K562 (cell line): ENCODE results near the gene GABPB2. TPM values are rescaled to one million over a fixed set of nuclear protein-coding genes. Genes with fewer than 3 reads are reported as not detected.

Experiments
- BDP1 ChIP-seq: IDR thresholded peaks from 3 replicates; pipeline ENCODE4 v1.6.1; 2011; ENCODE audit not compliant: insufficient read length, insufficient read depth
- EP400 ChIP-seq: fragments of 450-650 bp; IDR thresholded peaks from 2 replicates; pipeline ENCODE4 v1.6.1; 2017; ENCODE audit warnings: antibody characterized with exemption, mild to moderate bottlenecking, moderate library complexity
- HMG20B ChIP-seq: fragments of 250-450 bp; sonication (Bioruptor Pico); IDR thresholded peaks from 2 replicates; pipeline ENCODE4 v1.5.0; 2021; ENCODE audit warnings: mild to moderate bottlenecking
- NELFE ChIP-seq: IDR thresholded peaks from 2 replicates; pipeline ENCODE4 v1.6.1; 2011; ENCODE audit warnings: mild to moderate bottlenecking; ENCODE audit not compliant: insufficient read depth, insufficient read length
- PCBP1 ChIP-seq: fragments of 200-400 bp; formaldehyde crosslinking; IDR thresholded peaks from 2 replicates; pipeline ENCODE4 v1.6.1; 2018; ENCODE audit warnings: mild to moderate bottlenecking, low read depth, low read length; ENCODE audit not compliant: poor library complexity, severe bottlenecking
- POLR2AphosphoS5 ChIP-seq: IDR thresholded peaks from 2 replicates; pipeline ENCODE4 v1.6.1; 2011; ENCODE audit warnings: mild to moderate bottlenecking, low read depth, low read length, moderate library complexity; ENCODE audit not compliant: control insufficient read depth, insufficient read depth
- RBFOX2 ChIP-seq: fragments of 200-400 bp; formaldehyde crosslinking; IDR thresholded peaks from 2 replicates; pipeline ENCODE4 v1.6.1; 2017; ENCODE audit warnings: low read depth, mild to moderate bottlenecking, low read length, moderate library complexity
- SIRT6 ChIP-seq: IDR thresholded peaks from one replicate; pipeline ENCODE4 v1.6.1; 2012; ENCODE audit warnings: low read depth, mild to moderate bottlenecking, control low read depth, inconsistent platforms, low read length, moderate library complexity
- SLC30A9 ChIP-seq: fragments of 250-450 bp; sonication (Bioruptor Pico); IDR thresholded peaks from 2 replicates; pipeline ENCODE4 v1.8.0; 2022; ENCODE audit warnings: mild to moderate bottlenecking, moderate library complexity
- YY1 ChIP-seq, 3 experiments: IDR thresholded peaks; 2 replicates each; pipeline ENCODE4 v1.6.1; 2011; ENCODE audit warnings: low read length in 2 of 3, mild to moderate bottlenecking in 2 of 3, moderate library complexity in 2 of 3, borderline replicate concordance in 1 of 3, control low read depth in 1 of 3, low read depth in 1 of 3; ENCODE audit not compliant: insufficient read depth in 3 of 3, insufficient replicate concordance in 2 of 3, control insufficient read depth in 1 of 3, insufficient read length in 1 of 3; ENCODE audit errors: extremely low read depth in 1 of 3
- ZNF134 ChIP-seq: fragments of 250-450 bp; sonication (Bioruptor Pico); conservative IDR thresholded peaks from 2 replicates; pipeline ENCODE4 v1.4.0; 2020
- ZNF197 ChIP-seq: fragments of 200-800 bp; sonication (Bioruptor generic); IDR thresholded peaks from 2 replicates; pipeline ENCODE4 v1.6.1; 2016; ENCODE audit warnings: low read depth, missing genetic modification characterization, missing compliant biosample characterization
- ZNF224 ChIP-seq: sonication (generic); formaldehyde crosslinking; IDR thresholded peaks from 2 replicates; pipeline ENCODE4 v1.8.0; 2022; ENCODE audit warnings: mild to moderate bottlenecking, missing genetic modification reagents
- ZNF274 ChIP-seq: IDR thresholded peaks from 2 replicates; pipeline ENCODE4 v1.6.1; 2011; ENCODE audit warnings: low read depth, mild to moderate bottlenecking, low read length, moderate library complexity, borderline replicate concordance
- ZNF75A ChIP-seq: fragments of 450-650 bp; formaldehyde crosslinking; IDR thresholded peaks from 2 replicates; pipeline ENCODE4 v1.4.0; 2020; ENCODE audit warnings: mild to moderate bottlenecking
- ZSCAN32 ChIP-seq: fragments of 450-650 bp; formaldehyde crosslinking; IDR thresholded peaks from 2 replicates; pipeline ENCODE4 v1.4.0; 2020; ENCODE audit warnings: mild to moderate bottlenecking, moderate library complexity
- polyA plus RNA-seq, 8 experiments: library from polyadenylated mRNA; depleted of rRNA in 4 of 8; stranded (reverse) in 5 of 8; unstranded in 3 of 8; fragments of >200 nt; fragmentation: Nextera tagmentation in 2 of 8; fragmentation: Illumina TruSeq in 1 of 8; extraction: Ambion mirVana in 2 of 8; extraction: Trizol in 1 of 8; gene quantifications; 2 replicates each; pipeline versions ENCODE4 v1.2.1 to v1.2.3, GENCODE V29; 2011 to 2014; ENCODE audit warnings: inconsistent platforms in 1 of 8, missing spikeins in 1 of 8
- total RNA-seq, 7 experiments: library from RNA; depleted of rRNA in 6 of 7; stranded (reverse); fragments of >200 nt in 6 of 7; fragmentation: Illumina TruSeq in 2 of 7; extraction: Trizol in 2 of 7; gene quantifications; 2 replicates each; pipeline versions ENCODE4 v1.2.1 to v1.2.3, GENCODE V29; 2011 to 2021; ENCODE audit warnings: low replicate concordance in 1 of 7
- TF ChIP-seq, protein P1 (sequence below): fragments of 450-650 bp; formaldehyde crosslinking; IDR thresholded peaks from 2 replicates; pipeline ENCODE4 v1.4.0; 2020; ENCODE audit warnings: mild to moderate bottlenecking, moderate library complexity
- TF ChIP-seq, protein P2 (sequence below): fragments of 450-650 bp; IDR thresholded peaks from 2 replicates; pipeline ENCODE4 v1.6.1; 2016
- TF ChIP-seq, protein P3 (sequence below): fragments of 450-650 bp; IDR thresholded peaks from 2 replicates; pipeline ENCODE4 v1.6.1; 2017; ENCODE audit warnings: antibody characterized with exemption
- TF ChIP-seq, protein P4 (sequence below), 2 experiments: fragments of 250-450 bp in 1 of 2; fragments of 450-650 bp in 1 of 2; sonication (Bioruptor Pico) in 1 of 2; IDR thresholded peaks; 2 replicates each; pipeline versions ENCODE4 v1.6.1 to v1.8.0; 2016 to 2021; ENCODE audit warnings: mild to moderate bottlenecking in 2 of 2, moderate library complexity in 2 of 2, missing compliant biosample characterization in 1 of 2, missing genetic modification characterization in 1 of 2
- TF ChIP-seq, protein P5 (sequence below): fragments of 250-450 bp; sonication (Bioruptor Pico); IDR thresholded peaks from 2 replicates; pipeline ENCODE4 v1.5.0; 2021

Gene GABPB2
- total and polyA plus RNA-seq, 9 of the 15 experiments (the other 6 are each of a cell fraction or from before 2014, with no cell fraction given) = 2.2 to 13.3 (median 6.1) TPM

DNA sequence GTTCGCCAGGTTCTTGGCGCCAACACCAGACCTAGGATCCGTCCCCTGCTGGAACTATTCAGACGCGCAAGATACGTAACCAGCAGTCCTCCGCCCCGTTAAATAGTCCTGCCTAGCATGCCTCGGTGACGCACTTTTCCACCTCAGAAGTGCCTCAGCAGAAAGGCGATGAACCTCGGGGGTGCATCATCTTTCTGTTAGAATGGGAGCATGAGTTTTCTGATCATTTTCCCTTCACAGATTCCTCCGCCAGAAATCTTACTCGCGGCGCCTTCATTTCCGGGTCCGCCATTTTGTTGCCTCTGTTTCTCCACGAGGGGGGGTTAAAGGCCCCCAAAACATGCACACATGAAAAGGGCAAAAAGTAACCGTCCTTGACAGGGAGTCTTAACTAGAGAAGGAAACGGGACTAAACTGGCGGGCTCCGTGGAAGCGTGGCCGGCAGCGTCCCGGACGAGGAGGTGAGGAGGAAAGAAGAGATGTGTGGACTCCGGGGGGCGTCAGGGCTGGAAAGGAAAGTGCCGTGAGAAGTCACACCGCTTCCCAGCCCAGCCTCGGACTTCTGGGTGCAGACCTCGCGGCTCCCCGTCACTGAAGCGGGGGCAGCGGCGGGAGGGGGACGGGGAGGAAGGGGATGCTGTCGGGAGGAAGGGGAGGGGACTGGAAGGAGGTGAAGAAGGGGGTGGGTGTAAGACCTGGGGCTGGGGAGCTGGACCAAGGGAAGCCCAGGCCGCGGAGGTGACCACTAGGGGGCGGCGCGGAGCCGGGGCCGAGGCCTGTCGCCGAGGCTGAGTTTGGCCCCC, at the start of gene GABPB2 (continued):
- TF ChIP-seq, protein P1, sequence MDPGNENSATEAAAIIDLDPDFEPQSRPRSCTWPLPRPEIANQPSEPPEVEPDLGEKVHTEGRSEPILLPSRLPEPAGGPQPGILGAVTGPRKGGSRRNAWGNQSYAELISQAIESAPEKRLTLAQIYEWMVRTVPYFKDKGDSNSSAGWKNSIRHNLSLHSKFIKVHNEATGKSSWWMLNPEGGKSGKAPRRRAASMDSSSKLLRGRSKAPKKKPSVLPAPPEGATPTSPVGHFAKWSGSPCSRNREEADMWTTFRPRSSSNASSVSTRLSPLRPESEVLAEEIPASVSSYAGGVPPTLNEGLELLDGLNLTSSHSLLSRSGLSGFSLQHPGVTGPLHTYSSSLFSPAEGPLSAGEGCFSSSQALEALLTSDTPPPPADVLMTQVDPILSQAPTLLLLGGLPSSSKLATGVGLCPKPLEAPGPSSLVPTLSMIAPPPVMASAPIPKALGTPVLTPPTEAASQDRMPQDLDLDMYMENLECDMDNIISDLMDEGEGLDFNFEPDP (CRISPR knock-in tag) = no peak
- TF ChIP-seq PCBP1 (no peak), ZNF197 (CRISPR knock-in tag) (no peak), HMG20B (no peak), ZNF134 (CRISPR knock-in tag) (peak; percentile 46), ZNF274 (no peak), SIRT6 (no peak), SLC30A9 (CRISPR knock-in tag) (no peak), NELFE (no peak), BDP1 (no peak), RBFOX2 (peak; percentile 79), ZNF224 (no peak), POLR2AphosphoS5 (peak; percentile 89), EP400 (peak; percentile 100), ZSCAN32 (CRISPR knock-in tag) (no peak), YY1 (IDR thresholded peaks at IDR 0.05; ENCODE audit: borderline replicate concordance in 1 of 3, control insufficient read depth in 1 of 3, extremely low read depth in 1 of 3, insufficient read depth in 3 of 3, insufficient read length in 1 of 3, insufficient replicate concordance in 2 of 3, low read depth in 1 of 3, low read length in 2 of 3) (peak; percentile 82 to 95 (median 90)), ZNF75A (CRISPR knock-in tag) (no peak)
- TF ChIP-seq, protein P2, sequence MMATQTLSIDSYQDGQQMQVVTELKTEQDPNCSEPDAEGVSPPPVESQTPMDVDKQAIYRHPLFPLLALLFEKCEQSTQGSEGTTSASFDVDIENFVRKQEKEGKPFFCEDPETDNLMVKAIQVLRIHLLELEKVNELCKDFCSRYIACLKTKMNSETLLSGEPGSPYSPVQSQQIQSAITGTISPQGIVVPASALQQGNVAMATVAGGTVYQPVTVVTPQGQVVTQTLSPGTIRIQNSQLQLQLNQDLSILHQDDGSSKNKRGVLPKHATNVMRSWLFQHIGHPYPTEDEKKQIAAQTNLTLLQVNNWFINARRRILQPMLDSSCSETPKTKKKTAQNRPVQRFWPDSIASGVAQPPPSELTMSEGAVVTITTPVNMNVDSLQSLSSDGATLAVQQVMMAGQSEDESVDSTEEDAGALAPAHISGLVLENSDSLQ = no peak
- TF ChIP-seq, protein P3, sequence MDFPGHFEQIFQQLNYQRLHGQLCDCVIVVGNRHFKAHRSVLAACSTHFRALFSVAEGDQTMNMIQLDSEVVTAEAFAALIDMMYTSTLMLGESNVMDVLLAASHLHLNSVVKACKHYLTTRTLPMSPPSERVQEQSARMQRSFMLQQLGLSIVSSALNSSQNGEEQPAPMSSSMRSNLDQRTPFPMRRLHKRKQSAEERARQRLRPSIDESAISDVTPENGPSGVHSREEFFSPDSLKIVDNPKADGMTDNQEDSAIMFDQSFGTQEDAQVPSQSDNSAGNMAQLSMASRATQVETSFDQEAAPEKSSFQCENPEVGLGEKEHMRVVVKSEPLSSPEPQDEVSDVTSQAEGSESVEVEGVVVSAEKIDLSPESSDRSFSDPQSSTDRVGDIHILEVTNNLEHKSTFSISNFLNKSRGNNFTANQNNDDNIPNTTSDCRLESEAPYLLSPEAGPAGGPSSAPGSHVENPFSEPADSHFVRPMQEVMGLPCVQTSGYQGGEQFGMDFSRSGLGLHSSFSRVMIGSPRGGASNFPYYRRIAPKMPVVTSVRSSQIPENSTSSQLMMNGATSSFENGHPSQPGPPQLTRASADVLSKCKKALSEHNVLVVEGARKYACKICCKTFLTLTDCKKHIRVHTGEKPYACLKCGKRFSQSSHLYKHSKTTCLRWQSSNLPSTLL = 0 out of 2 replicates have a peak, but pooled peaks have one; percentile 76
- TF ChIP-seq, protein P4, sequence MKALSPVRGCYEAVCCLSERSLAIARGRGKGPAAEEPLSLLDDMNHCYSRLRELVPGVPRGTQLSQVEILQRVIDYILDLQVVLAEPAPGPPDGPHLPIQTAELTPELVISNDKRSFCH (CRISPR knock-in tag; IDR thresholded peaks at IDR 0.05) = no peak
- TF ChIP-seq, protein P4 (tag; IDR thresholded peaks at IDR 0.05) = peak; percentile 94
- TF ChIP-seq, protein P5, sequence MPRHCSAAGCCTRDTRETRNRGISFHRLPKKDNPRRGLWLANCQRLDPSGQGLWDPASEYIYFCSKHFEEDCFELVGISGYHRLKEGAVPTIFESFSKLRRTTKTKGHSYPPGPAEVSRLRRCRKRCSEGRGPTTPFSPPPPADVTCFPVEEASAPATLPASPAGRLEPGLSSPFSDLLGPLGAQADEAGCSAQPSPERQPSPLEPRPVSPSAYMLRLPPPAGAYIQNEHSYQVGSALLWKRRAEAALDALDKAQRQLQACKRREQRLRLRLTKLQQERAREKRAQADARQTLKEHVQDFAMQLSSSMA (CRISPR knock-in tag) = no peak
